ENCODE results near the gene NEK10. TPM values are rescaled to one million over a fixed set of nuclear protein-coding genes. Genes with fewer than 3 reads are reported as not detected.

The NEK10 gene
- total RNA-seq, 1 experiment from 2014 or later = 1.2 TPM

- TF ChIP-seq ZNF274 (IDR thresholded peaks at IDR 0.05; ENCODE audit: low read depth, low read length) = no peak
- no peak for TF ChIP-seq REST (IDR thresholded peaks at IDR 0.05; ENCODE audit: low read depth)
- no peak for TF ChIP-seq ZFX (IDR thresholded peaks at IDR 0.05)
- no peak for TF ChIP-seq SP1 (IDR thresholded peaks at IDR 0.05; ENCODE audit: low read depth)
- no peak for TF ChIP-seq ZBTB33 (IDR thresholded peaks at IDR 0.05; ENCODE audit: extremely low read depth, insufficient replicate concordance, low read length)
Measured at GRCh38 chr3:27089068-27089467, 280.1 kb downstream of the NEK10 start (continued).

- Histone ChIP-seq H4K20me1 (ENCODE audit: insufficient read depth) (no peaks in the 10 kb centered on the region), H3K9ac (ENCODE audit: low read length) (no peak overlapping the region), H3K36me3 (ENCODE audit: control insufficient read depth in 1 of 2, insufficient read depth in 2 of 2, low read length in 2 of 2) (no peaks in the 10 kb centered on the region), H3K4me1 (ENCODE audit: control insufficient read depth in 1 of 2, insufficient read depth in 2 of 2, low read length in 2 of 2) (no peaks in the 10 kb centered on the region), H3K4me3 (replicated peaks in 1 of 2; ENCODE audit: low read depth in 1 of 2, low read length in 2 of 2) (no peak overlapping the region), H3K27me3 (ENCODE audit: insufficient read depth, low read length) (peaks cover 8% of the 10 kb centered on the region; the same call in 1 of the 2 replicates), H3K27ac (ENCODE audit: low read depth, low read length) (no peak overlapping the region), H3K4me2 (ENCODE audit: low read length) (no peak overlapping the region), H3K9me3 (ENCODE audit: control insufficient read depth in 1 of 2, insufficient read depth in 1 of 2, low read depth in 1 of 2, low read length in 2 of 2) (no peaks in the 10 kb centered on the region), H3K79me2 (ENCODE audit: insufficient read depth, low read length) (no peaks in the 10 kb centered on the region), H3K9me2 (ENCODE audit: insufficient read depth) (no peaks in the 10 kb centered on the region), H2AFZ (ENCODE audit: low read depth, low read length, poor library complexity, severe bottlenecking) (no peak overlapping the region)
- TF ChIP-seq POLR2AphosphoS5 (IDR thresholded peaks at IDR 0.05; ENCODE audit: low read depth, low read length) (no peak), SIN3A (IDR thresholded peaks at IDR 0.05; ENCODE audit: low read depth) (no peak), ZNF274 (IDR thresholded peaks at IDR 0.05; ENCODE audit: low read depth, low read length) (no peak), REST (IDR thresholded peaks at IDR 0.05; ENCODE audit: low read depth) (no peak), SP1 (IDR thresholded peaks at IDR 0.05; ENCODE audit: low read depth) (no peak), YY1 (IDR thresholded peaks at IDR 0.05; ENCODE audit: extremely low read depth, insufficient replicate concordance, low read depth, low read length) (no peak), CBX3 (IDR thresholded peaks at IDR 0.05; ENCODE audit: low read depth) (no peak), CEBPB (IDR thresholded peaks at IDR 0.05; ENCODE audit: low read depth) (no peak)
- BruUV-seq (replicated peaks) = no TSS peak
- ChIA-PET POLR2A (no interaction called here), RAD21 (ENCODE audit: low non-redundant PET in 1 of 2, low total read pairs in 2 of 2, uncharacterized antibody in 2 of 2, unreplicated experiment in 2 of 2) (no interaction called here), CTCF (no interaction called here)
- intact Hi-C loops (cut with micrococcal nuclease) = no loop called here
- no peak for DNase-seq (ENCODE audit: low read depth, low spot score)
- no peak for ATAC-seq
Measured at GRCh38 chr3:27085829-27086730, 283.1 kb downstream of the NEK10 start.
